H1 (cell line): ENCODE data around the gene CENPA.

Source experiments
- BRCA1 ChIP-seq: IDR thresholded peaks from 2 replicates; pipeline ENCODE4 v1.6.1; 2012; ENCODE audit warnings: low read depth, low read length, improper control_type of control experiment
- EP300 ChIP-seq, 2 experiments: IDR thresholded peaks; 1 replicate in 1 of 2; 2 replicates in 1 of 2; pipeline ENCODE4 v1.6.1; 2011 to 2012; ENCODE audit warnings: low read depth in 2 of 2, low read length in 2 of 2, mild to moderate bottlenecking in 2 of 2, borderline replicate concordance in 1 of 2, inconsistent platforms in 1 of 2, moderate library complexity in 1 of 2
- EZH2 ChIP-seq: fragments of 200-600 bp; sonication (generic); IDR thresholded peaks from 2 replicates; pipeline ENCODE4 v1.7.1; 2012; ENCODE audit warnings: low read depth, mild to moderate bottlenecking, moderate library complexity, low read length, inconsistent platforms; ENCODE audit not compliant: severe bottlenecking
- GABPA ChIP-seq: IDR thresholded peaks from 2 replicates; pipeline ENCODE4 v1.6.1; 2011; ENCODE audit warnings: mild to moderate bottlenecking, low read length, moderate library complexity, borderline replicate concordance; ENCODE audit not compliant: insufficient read depth
- JUN ChIP-seq: IDR thresholded peaks from 2 replicates; pipeline ENCODE4 v1.6.1; 2011; ENCODE audit warnings: low read depth, mild to moderate bottlenecking, improper control_type of control experiment, low read length
- NANOG ChIP-seq: IDR thresholded peaks from 2 replicates; pipeline ENCODE4 v1.6.1; 2011; ENCODE audit warnings: low read length, low read depth, mild to moderate bottlenecking, inconsistent platforms; ENCODE audit not compliant: insufficient read depth, poor library complexity, severe bottlenecking
- PHF8 ChIP-seq: fragments of 200-600 bp; sonication (generic); conservative IDR thresholded peaks from 2 replicates; pipeline ENCODE4 v1.7.1; 2012; ENCODE audit warnings: low read depth, mild to moderate bottlenecking, inconsistent platforms, low read length, moderate library complexity
- SP1 ChIP-seq: IDR thresholded peaks from 2 replicates; pipeline ENCODE4 v1.6.1; 2011; ENCODE audit warnings: low read depth, low read length
- TAF1 ChIP-seq: IDR thresholded peaks from 2 replicates; pipeline ENCODE4 v1.6.1; 2011; ENCODE audit warnings: mild to moderate bottlenecking, low read depth, low read length
- TEAD4 ChIP-seq: IDR thresholded peaks from 2 replicates; pipeline ENCODE4 v1.6.1; 2012; ENCODE audit warnings: low read depth, low read length, inconsistent platforms, mixed read lengths
- TF ChIP-seq, protein P1 (sequence below): IDR thresholded peaks from 2 replicates; pipeline ENCODE4 v1.6.1; 2012; ENCODE audit warnings: low read length, inconsistent platforms
- TF ChIP-seq, protein P2 (sequence below), 3 experiments: IDR thresholded peaks; 1 replicate in 2 of 3; 2 replicates in 1 of 3; pipeline versions ENCODE4 v1.5.1 to v1.6.1; 2011; ENCODE audit warnings: low read length in 3 of 3, mild to moderate bottlenecking in 3 of 3, inconsistent platforms in 2 of 3, low read depth in 1 of 3, moderate library complexity in 1 of 3; ENCODE audit not compliant: insufficient read depth in 1 of 3; ENCODE audit errors: control extremely low read depth in 1 of 3
- TF ChIP-seq, protein P3 (sequence below): IDR thresholded peaks from 2 replicates; pipeline ENCODE4 v1.6.1; 2011; ENCODE audit warnings: low read depth, mild to moderate bottlenecking, low read length; ENCODE audit not compliant: insufficient read depth

DNA sequence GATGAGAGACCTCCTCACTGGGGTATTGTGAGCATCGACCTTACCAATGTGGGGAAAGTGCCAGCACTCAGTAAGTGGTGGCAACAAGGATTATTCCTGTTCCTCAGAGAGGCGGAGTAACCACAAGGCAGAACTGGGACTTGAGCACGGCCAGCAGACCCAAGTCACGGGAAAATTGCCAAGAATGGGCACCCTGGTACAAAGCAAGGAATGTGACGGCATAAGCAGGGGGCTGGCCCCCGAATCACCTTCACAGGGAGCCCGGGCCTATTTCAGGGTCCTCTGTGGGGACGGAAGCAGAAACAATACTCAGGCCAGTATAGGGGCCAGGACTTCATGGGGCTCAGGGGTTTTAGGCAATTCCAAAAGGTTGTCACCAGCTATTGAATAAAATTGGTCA lies 25.4 kb downstream of the CENPA start:
- TF ChIP-seq, protein P1, sequence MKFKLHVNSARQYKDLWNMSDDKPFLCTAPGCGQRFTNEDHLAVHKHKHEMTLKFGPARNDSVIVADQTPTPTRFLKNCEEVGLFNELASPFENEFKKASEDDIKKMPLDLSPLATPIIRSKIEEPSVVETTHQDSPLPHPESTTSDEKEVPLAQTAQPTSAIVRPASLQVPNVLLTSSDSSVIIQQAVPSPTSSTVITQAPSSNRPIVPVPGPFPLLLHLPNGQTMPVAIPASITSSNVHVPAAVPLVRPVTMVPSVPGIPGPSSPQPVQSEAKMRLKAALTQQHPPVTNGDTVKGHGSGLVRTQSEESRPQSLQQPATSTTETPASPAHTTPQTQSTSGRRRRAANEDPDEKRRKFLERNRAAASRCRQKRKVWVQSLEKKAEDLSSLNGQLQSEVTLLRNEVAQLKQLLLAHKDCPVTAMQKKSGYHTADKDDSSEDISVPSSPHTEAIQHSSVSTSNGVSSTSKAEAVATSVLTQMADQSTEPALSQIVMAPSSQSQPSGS, result no peak
- TF ChIP-seq JUN (no peak), EP300 (IDR thresholded peaks at IDR 0.05; ENCODE audit: borderline replicate concordance in 1 of 2, low read depth in 2 of 2, low read length in 2 of 2) (no peak), GABPA (no peak), BRCA1 (no peak), TAF1 (no peak), TEAD4 (no peak), EZH2 (no peak), PHF8 (no peak), NANOG (no peak), SP1 (no peak)
- TF ChIP-seq, protein P2, sequence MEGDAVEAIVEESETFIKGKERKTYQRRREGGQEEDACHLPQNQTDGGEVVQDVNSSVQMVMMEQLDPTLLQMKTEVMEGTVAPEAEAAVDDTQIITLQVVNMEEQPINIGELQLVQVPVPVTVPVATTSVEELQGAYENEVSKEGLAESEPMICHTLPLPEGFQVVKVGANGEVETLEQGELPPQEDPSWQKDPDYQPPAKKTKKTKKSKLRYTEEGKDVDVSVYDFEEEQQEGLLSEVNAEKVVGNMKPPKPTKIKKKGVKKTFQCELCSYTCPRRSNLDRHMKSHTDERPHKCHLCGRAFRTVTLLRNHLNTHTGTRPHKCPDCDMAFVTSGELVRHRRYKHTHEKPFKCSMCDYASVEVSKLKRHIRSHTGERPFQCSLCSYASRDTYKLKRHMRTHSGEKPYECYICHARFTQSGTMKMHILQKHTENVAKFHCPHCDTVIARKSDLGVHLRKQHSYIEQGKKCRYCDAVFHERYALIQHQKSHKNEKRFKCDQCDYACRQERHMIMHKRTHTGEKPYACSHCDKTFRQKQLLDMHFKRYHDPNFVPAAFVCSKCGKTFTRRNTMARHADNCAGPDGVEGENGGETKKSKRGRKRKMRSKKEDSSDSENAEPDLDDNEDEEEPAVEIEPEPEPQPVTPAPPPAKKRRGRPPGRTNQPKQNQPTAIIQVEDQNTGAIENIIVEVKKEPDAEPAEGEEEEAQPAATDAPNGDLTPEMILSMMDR (IDR thresholded peaks at IDR 0.05; ENCODE audit: control extremely low read depth in 1 of 3, insufficient read depth in 1 of 3, low read depth in 1 of 3, low read length in 3 of 3), result no peak
- TF ChIP-seq, protein P3, sequence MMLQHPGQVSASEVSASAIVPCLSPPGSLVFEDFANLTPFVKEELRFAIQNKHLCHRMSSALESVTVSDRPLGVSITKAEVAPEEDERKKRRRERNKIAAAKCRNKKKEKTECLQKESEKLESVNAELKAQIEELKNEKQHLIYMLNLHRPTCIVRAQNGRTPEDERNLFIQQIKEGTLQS, result no peak
